Aorta (tissue), 5 donors: ENCODE measurements around the gene MT1H. TPM values are rescaled to one million over a fixed set of nuclear protein-coding genes. Genes with fewer than 3 reads are reported as not detected.
"Not testable (repeated sequence)": the region's sequence is repeated elsewhere in the genome, so short reads cannot be mapped to it uniquely, and the experiment has no call there.

Source experiments
- ATAC-seq: fragments of 200-7000 bp; cut with Tn5 transposase; one replicate; pipeline ENCODE4 v1.9.1; 2022; ENCODE audit warnings: moderate library complexity; ENCODE audit not compliant: low FRiP score
- DNase-seq, 2 donors: peaks; one replicate each; pipeline ENCODE4 v3.0.0-alpha.2; 2020
- H3K27ac ChIP-seq, 2 donors: one replicate each; pipeline ENCODE4 v1.5.1; 2013; ENCODE audit warnings: low read length in 2 of 2, mild to moderate bottlenecking in 2 of 2, moderate library complexity in 2 of 2, control low read depth in 1 of 2, inconsistent platforms in 1 of 2, low read depth in 1 of 2
- H3K27me3 ChIP-seq, 2 donors: one replicate each; pipeline ENCODE4 v1.6.1; 2013; ENCODE audit warnings: control low read depth in 1 of 2, low read length in 1 of 2, mild to moderate bottlenecking in 1 of 2, moderate library complexity in 1 of 2; ENCODE audit not compliant: insufficient read depth in 2 of 2, control insufficient read depth in 1 of 2
- H3K36me3 ChIP-seq, 2 donors: one replicate each; pipeline ENCODE4 v1.6.1; 2013; ENCODE audit warnings: control low read depth in 1 of 2, low read length in 1 of 2, mild to moderate bottlenecking in 1 of 2; ENCODE audit not compliant: insufficient read depth in 2 of 2, control insufficient read depth in 1 of 2
- H3K4me1 ChIP-seq, 2 donors: one replicate each; pipeline ENCODE4 v1.6.1; 2013; ENCODE audit warnings: low read length in 2 of 2, control low read depth in 1 of 2, mild to moderate bottlenecking in 1 of 2, moderate library complexity in 1 of 2; ENCODE audit not compliant: insufficient read depth in 2 of 2, control insufficient read depth in 1 of 2
- H3K4me3 ChIP-seq, 2 donors: one replicate each; pipeline ENCODE4 v1.5.1; 2013; ENCODE audit warnings: low read length in 2 of 2, control low read depth in 1 of 2, mild to moderate bottlenecking in 1 of 2
- H3K9me3 ChIP-seq: one replicate; pipeline ENCODE4 v1.6.1; 2013; ENCODE audit warnings: mild to moderate bottlenecking, low read length; ENCODE audit not compliant: control insufficient read depth
- WGBS, 2 donors: extraction: QIAGEN DNeasy Blood & Tissue Kit; methylation state at CpG; one replicate each; pipeline ENCODE4 v1.1.7; 2013; 5-methylcytosine and 5-hydroxymethylcytosine counted together
- intact Hi-C, 2 donors: fragments of 100-400 bp; cut with DNase I; formaldehyde crosslinking; loops; one replicate each; pipeline versions ENCODE4 v1.14.2 to v1.15.0; 2022
- long read RNA-seq, 2 donors: library from polyadenylated mRNA; unstranded; transcript quantifications; one replicate each; pipeline ENCODE4 v2.0.0, GENCODE V29; 2020 to 2021
- polyA plus RNA-seq, 2 donors: library from polyadenylated mRNA; stranded (reverse); fragments of 200-250 nt; gene quantifications; one replicate each; pipeline ENCODE4 v1.2.3, GENCODE V29; 2013
- total RNA-seq, 2 donors: library from RNA; stranded (reverse); fragmentation: NEBNext Ultra II Directional; extraction: Animal tissue kit (Norgen Biotek cat#: 25700); gene quantifications; one replicate each; pipeline ENCODE4 v1.2.1, GENCODE V29; 2021
- donor health status: healthy with polysubstance abuse.
- donor health status: Bipolar disorder and iron deficiency.
- donor health status: DM: no; HTN: no; CAD: no.
- donor health status: DM: no; HTN: no; CAD: no.
- donor health status: DM: yes; HTN: yes; CAD: no.

Gene MT1H
- total RNA-seq = 1 to 10 TPM in 1 of 2 donors, not detected in 1; 1.6 TPM
- polyA plus RNA-seq = 10 to 100 TPM in 1 of 2 donors, 1 to 10 TPM in 1; 3.0 to 12.6 TPM
- long read RNA-seq, donor 1 = 0 reads
- long read RNA-seq, donor 2 = 0 reads

DNA sequence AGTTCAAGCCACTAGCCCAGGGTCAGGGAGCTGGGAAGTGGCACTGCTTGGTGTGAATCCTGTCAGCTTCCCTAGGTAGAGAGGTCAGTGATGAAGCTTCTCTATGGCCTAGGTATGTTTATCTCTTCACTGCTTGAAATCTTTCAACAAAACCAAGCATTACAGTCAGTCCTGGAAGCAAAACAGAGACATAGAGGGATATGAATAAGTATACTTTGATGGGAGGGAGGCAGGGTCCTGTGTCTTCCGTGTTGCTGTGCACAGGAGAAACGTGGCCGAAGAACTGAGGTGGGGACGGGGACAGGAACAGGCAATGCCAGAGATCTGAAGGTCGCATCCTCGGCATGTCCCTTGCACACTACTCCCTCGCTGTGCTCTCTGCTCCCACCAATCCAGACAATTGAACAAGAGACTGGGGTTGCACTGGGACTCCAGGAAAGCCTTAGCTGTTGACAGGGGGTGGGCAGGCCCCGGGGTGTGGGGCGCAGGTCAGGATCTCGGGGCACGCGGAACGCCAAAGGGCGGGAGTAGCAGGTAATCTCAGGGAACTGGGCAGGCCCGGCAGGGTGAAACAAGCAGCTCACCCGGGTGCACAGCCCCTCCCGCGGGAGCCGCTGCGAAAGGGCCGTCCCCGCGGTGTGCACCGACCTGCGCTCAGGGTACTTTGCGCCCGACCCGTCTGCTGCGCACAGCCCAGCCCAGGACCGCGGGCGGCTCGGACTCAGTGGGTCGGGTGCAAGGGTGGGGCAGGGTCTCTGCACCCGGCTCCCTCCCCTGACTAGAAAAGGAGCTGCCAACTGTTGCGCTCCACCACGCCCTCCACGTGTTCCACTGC, at the start of gene MT1H:
Gene MT1H (plus strand): TSS at position 810 of the 835 bp plus-strand sequence. CDS start 71 bp downstream, outside the sequence.
- no peaks in the 10 kb centered on the region for H3K27me3 ChIP-seq
- H3K9me3 ChIP-seq = no peaks in the 10 kb centered on the region
- H3K27ac ChIP-seq = no peak within 1 kb of the TSS
- WGBS, 2 donors = 22 to 28% methylated on average over 29 to 38 of the region's 38 CpGs
- no peak within 1 kb of the TSS for H3K4me3 ChIP-seq
- H3K36me3 ChIP-seq = no peaks in the 10 kb centered on the region
- intact Hi-C loops = no loop called here
- ATAC-seq = peak; percentile 41
- DNase-seq = no peak
- H3K4me1 ChIP-seq = no peaks in the 10 kb centered on the region

DNA sequence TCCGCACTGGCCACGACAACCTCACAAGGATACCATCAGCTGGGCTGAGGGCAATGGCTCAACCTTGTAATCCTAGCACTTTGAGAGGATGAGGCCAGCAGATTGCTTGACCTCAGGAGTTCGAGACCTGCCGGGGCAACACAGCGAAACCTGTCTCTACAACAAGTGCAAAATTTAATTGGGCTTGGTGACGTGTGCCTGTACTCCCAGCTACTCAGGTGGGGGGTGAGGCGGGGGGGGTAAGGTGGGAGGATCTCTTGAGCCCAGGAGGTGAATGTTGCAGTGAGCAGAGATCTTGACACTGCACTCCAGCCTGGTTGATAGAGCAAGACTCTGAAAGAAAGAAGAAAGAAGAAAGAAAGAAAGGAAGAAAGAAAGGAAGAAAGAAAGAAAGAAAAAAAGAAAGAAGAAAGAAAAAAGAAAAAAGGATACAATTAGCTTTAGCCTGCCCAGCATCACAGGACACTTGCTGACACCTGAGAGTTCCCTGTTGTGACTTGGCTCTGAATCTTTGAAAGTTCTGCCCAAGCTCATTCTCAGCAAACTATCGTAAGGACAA, 49.2 kb upstream of the MT1H start:
- no peaks in the 10 kb centered on the region for H3K27me3 ChIP-seq
- WGBS, 2 donors = 83 to 85% methylated on average over 8 of the region's 8 CpGs

DNA sequence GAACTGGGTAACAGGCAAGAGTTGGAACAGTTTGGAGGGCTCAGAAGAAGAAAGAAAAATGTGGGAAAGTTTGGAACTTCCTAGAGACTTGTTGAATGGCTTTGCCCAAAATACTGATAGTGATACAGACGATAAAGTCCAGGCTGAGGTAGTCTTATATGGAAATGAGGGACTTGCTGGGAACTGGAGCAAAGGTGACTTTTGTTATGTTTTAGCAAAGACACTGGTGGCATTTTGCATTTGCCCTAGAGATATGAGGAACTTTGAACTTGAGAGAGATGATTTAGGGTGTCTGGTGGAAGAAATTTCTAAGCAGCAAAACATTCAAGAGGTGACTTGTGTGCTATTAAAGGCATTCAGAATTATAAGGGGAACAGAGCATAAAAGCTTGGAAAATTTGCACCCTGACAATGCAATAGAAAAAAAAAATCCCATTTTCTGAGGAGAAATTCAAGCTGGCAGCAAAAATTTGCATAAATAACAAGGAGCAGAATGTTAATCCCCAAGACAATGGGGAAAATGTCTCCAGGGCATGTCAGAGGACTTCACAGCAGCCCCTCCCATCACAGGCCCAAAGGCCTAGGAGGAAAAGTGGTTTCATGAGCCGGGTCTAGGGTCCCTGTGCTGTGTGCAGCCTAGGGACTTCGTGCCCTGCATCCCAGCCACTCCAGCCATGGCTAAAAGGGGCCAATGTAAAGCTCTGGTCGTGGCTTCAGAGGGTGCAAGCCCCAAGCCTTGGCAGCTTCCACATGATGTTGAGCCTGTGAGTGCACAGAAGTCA, 47.8 kb upstream of the MT1H start:
- H3K27me3 ChIP-seq, DNase-seq, H3K27ac ChIP-seq, intact Hi-C loops, H3K9me3 ChIP-seq, H3K36me3 ChIP-seq, H3K4me3 ChIP-seq, ATAC-seq, H3K4me1 ChIP-seq: not testable (repeated sequence)
- 67 to 81% methylated on average over 4 of the region's 4 CpGs for WGBS, 2 donors

More for the DNA sequence above, 49.2 kb upstream of the MT1H start:
- Histone ChIP-seq H3K4me1 (no peaks in the 10 kb centered on the region), H3K27ac (no peak overlapping the region), H3K9me3 (no peaks in the 10 kb centered on the region), H3K4me3 (no peak overlapping the region), H3K36me3 (no peaks in the 10 kb centered on the region)
- DNase-seq (no peak), ATAC-seq (no peak)
- intact Hi-C loops = no loop called here

DNA sequence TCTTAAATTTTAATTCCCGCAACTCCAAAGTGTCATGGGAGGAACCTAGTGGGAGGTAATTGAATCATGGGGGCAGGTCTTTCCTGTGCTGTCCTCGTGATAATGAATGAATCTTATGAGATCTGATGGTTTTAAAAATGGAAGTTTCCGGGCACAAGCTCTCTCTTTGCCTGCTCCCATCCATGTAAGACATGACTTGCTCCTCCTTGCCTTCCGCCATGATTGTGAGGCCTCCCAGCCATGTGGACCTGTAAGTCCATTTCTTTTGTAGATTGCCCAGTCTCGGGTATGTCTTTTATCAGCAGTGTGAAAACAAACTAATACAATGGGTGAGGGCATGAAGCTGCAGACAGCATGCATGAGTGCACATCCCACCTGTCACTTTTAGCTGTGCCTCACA, 46.4 kb upstream of the MT1H start:
- intact Hi-C loops, H3K9me3 ChIP-seq, ATAC-seq, H3K27ac ChIP-seq, H3K27me3 ChIP-seq, DNase-seq, H3K4me1 ChIP-seq, H3K4me3 ChIP-seq, H3K36me3 ChIP-seq: not testable (repeated sequence)
- 96% methylated on average over 5 of the region's 5 CpGs for WGBS, 2 donors

DNA sequence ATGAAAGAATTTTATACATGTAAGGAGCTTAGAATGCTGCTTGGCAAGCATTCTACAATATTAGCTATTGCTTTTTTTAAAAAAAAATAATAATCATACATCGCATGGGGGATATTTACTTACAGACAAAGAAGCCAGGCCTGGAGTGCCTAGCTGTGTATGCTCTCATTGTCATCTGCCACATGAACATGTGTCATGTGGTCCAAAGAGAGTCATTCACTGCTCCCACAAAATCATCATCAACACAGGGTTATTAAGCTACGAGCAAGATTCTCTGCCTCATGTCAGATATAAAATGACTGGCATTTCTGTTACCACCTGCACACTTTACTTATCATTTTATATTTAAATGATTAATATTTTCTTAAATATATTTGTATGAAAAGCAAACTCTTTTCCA, 46.0 kb upstream of the MT1H start:
- DNase-seq = no peak
- Histone ChIP-seq H3K9me3 (no peaks in the 10 kb centered on the region), H3K4me1 (no peaks in the 10 kb centered on the region), H3K27me3 (no peaks in the 10 kb centered on the region), H3K4me3 (no peak overlapping the region), H3K27ac (no peak overlapping the region), H3K36me3 (no peaks in the 10 kb centered on the region)
- ATAC-seq = no peak
- 94 to 95% methylated on average over 2 of the region's 2 CpGs for WGBS, 2 donors
- intact Hi-C loops = no loop called here

DNA sequence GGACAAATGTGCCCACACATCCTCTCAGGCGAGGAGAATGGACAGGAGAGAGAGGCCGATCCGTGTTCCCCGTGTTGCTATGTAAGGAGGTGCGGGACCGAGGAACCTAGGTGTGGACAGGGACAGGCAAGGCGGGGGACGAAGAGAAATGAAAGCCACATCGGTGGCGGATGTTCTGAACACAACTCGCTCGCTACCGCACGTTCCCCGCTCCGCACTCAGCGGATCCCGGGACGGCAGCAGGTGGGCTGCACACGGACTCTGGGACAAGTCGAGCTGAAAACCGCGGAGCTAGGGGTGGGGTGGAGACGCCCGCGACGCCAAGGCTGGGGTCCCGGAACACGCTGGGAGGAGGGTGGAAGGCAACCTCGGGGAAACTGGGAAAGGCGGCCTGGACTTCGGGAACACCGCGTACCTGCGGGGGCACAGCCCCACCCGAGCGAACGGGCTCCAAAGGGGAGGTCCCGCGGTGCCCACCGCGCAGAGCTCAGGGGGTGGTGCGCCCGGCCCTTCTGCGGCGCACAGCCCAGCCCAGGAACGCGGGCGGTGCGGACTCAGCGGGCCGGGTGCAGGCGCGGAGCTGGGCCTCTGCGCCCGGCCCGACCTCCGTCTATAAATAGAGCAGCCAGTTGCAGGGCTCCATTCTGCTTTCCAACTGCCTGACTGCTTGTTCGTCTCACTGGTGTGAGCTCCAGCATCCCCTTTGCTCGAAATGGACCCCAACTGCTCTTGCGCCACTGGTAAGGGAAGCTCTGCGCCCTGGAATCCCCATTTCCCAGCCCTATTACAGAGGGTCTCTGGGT, 44.3 kb upstream of the MT1H start, which contains the start of gene MT1E:
Gene MT1E (plus strand): TSS at position 642 of the 803 bp plus-strand sequence. CDS start 71 bp downstream, at position 713.
- ATAC-seq = peak; percentile 94
- intact Hi-C loops = no loop called here
- WGBS, 2 donors = 0 to 1% methylated on average over 57 to 62 of the region's 62 CpGs
- Histone ChIP-seq H3K4me3 (peak within 1 kb of the TSS; percentile 56 to 71), H3K27me3 (no peaks in the 10 kb centered on the region), H3K27ac (peak within 1 kb of the TSS; percentile 83 to 95), H3K4me1 (no peaks in the 10 kb centered on the region), H3K36me3 (no peaks in the 10 kb centered on the region), H3K9me3 (no peaks in the 10 kb centered on the region)
- DNase-seq = peak; percentile 84 to 93

DNA sequence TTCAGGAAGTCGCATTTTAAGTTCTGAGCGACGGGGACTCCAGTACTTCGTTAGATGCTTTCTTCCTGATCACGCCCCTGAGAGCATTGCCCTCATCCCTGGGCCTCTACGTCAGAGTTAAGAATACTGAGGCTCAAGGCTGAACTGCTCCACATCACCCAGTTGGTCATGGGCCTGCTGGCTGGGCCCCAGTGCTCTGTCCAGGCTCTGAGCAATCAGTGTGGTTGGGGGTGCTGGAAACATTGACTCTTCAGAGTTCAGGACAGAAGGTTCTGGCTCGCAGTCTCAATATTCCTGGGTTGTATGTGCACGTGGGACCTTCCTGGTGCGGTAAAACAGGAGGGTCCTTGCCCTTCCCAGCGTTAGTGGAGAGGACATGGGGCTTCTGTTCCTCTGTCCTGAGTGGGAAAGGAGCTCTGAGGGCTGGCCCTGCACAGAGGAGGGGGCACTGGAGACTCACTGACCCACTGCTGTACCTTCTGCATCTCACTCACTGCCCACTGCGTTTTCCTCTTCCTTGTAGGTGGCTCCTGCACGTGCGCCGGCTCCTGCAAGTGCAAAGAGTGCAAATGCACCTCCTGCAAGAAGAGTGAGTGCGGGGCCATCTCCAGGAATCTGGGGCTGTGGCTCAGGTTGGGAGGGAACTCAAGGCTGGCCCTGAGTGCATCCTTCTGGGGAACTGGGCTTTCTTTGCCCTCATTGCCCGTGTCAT, 43.5 kb upstream of the MT1H start:
- Histone ChIP-seq H3K9me3 (no peaks in the 10 kb centered on the region), H3K27me3 (no peaks in the 10 kb centered on the region), H3K4me1 (no peaks in the 10 kb centered on the region), H3K36me3 (no peaks in the 10 kb centered on the region), H3K4me3 (peak overlapping the region; percentile 38 to 71), H3K27ac (peak overlapping the region; percentile 43 to 95)
- 3 to 5% methylated on average over 16 of the region's 16 CpGs for WGBS, 2 donors
- intact Hi-C loops = loop anchor here in 1 of 2 donors (1.0 kb wide), 1 partner anchor 17 kb away; no protein-coding TSS in a partner anchor
- peak; percentile 89 for ATAC-seq
- peak; percentile 82 to 92 for DNase-seq
